Mesenchymal stem cell (in vitro differentiated cells and primary cell): Measurements from ENCODE around the gene TEP1.
A peak's percentile ranks its signal among the peaks of the same experiment; 100 is the strongest.

Experiments used
- DNase-seq: peaks from one replicate; pipeline ENCODE4 v3.0.0-alpha.2; 2013
- H2AFZ ChIP-seq: one replicate; pipeline ENCODE4 v1.6.1; 2013; ENCODE audit warnings: low read depth, mild to moderate bottlenecking, control low read depth, inconsistent platforms, low read length, moderate library complexity
- H2AK5ac ChIP-seq: 2 replicates; pipeline ENCODE4 v1.6.1; 2013; ENCODE audit warnings: low read length, moderate library complexity, mild to moderate bottlenecking, inconsistent platforms; ENCODE audit not compliant: severe bottlenecking
- H2BK120ac ChIP-seq: one replicate; pipeline ENCODE4 v1.6.1; 2013; ENCODE audit warnings: low read depth, mild to moderate bottlenecking, inconsistent platforms, low read length, moderate library complexity
- H2BK12ac ChIP-seq, 2 experiments: one replicate each; pipeline ENCODE4 v1.6.1; 2013; ENCODE audit warnings: inconsistent platforms in 2 of 2, low read length in 2 of 2, mild to moderate bottlenecking in 2 of 2, moderate library complexity in 2 of 2, control low read depth in 1 of 2
- H2BK15ac ChIP-seq: one replicate; pipeline ENCODE4 v1.6.1; 2013; ENCODE audit warnings: mild to moderate bottlenecking, low read depth, inconsistent platforms; ENCODE audit not compliant: poor library complexity, severe bottlenecking
- H2BK5ac ChIP-seq: 2 replicates; pipeline ENCODE4 v1.6.1; 2013; ENCODE audit warnings: low read depth, mild to moderate bottlenecking, low read length, control low read depth, inconsistent platforms; ENCODE audit not compliant: poor library complexity, severe bottlenecking
- H3K14ac ChIP-seq, 2 experiments: one replicate each; pipeline ENCODE4 v1.6.1; 2013; ENCODE audit warnings: inconsistent platforms in 2 of 2, low read length in 2 of 2, control low read depth in 1 of 2, mild to moderate bottlenecking in 1 of 2, moderate library complexity in 1 of 2
- H3K18ac ChIP-seq, 2 experiments: one replicate each; pipeline ENCODE4 v1.6.1; 2013; ENCODE audit warnings: inconsistent platforms in 2 of 2, low read length in 2 of 2, control low read depth in 1 of 2, low read depth in 1 of 2, mild to moderate bottlenecking in 1 of 2
- H3K23ac ChIP-seq, 2 experiments: one replicate each; pipeline ENCODE4 v1.6.1; 2013; ENCODE audit warnings: inconsistent platforms in 2 of 2, low read length in 2 of 2, mild to moderate bottlenecking in 2 of 2, moderate library complexity in 2 of 2, control low read depth in 1 of 2
- H3K27ac ChIP-seq: 2 replicates; pipeline ENCODE4 v1.5.1; 2013; ENCODE audit warnings: mild to moderate bottlenecking, moderate library complexity, low read length, control low read depth, inconsistent platforms; ENCODE audit not compliant: poor library complexity, severe bottlenecking
- H3K27me3 ChIP-seq, 2 experiments: 2 replicates each; pipeline versions ENCODE4 v1.6.1 to v1.7.0; 2013; ENCODE audit warnings: low read length in 2 of 2, mild to moderate bottlenecking in 2 of 2, moderate library complexity in 2 of 2, control low read depth in 1 of 2, inconsistent platforms in 1 of 2; ENCODE audit not compliant: control insufficient read depth in 1 of 2, insufficient read depth in 1 of 2
- H3K36me3 ChIP-seq, 2 experiments: 2 replicates each; pipeline versions ENCODE4 v1.6.1 to v1.7.0; 2013; ENCODE audit warnings: low read length in 2 of 2, control low read depth in 1 of 2, inconsistent platforms in 1 of 2, low read depth in 1 of 2, mild to moderate bottlenecking in 1 of 2; ENCODE audit not compliant: insufficient read depth in 2 of 2, control insufficient read depth in 1 of 2
- H3K4ac ChIP-seq, 2 experiments: one replicate each; pipeline ENCODE4 v1.6.1; 2013; ENCODE audit warnings: inconsistent platforms in 2 of 2, low read length in 2 of 2, mild to moderate bottlenecking in 2 of 2, moderate library complexity in 2 of 2, control low read depth in 1 of 2, low read depth in 1 of 2
- H3K4me1 ChIP-seq: 2 replicates; pipeline ENCODE4 v1.6.1; 2013; ENCODE audit warnings: low read depth, low read length, control low read depth; ENCODE audit not compliant: control insufficient read depth, insufficient read depth
- H3K4me2 ChIP-seq: 2 replicates; pipeline ENCODE4 v1.6.1; 2013; ENCODE audit warnings: low read length, mild to moderate bottlenecking, inconsistent platforms; ENCODE audit not compliant: poor library complexity, severe bottlenecking
- H3K4me3 ChIP-seq, 2 experiments: 2 replicates each; pipeline versions ENCODE4 v1.5.1 to v1.7.0; 2013; ENCODE audit warnings: low read length in 2 of 2, mild to moderate bottlenecking in 2 of 2, control low read depth in 1 of 2, low read depth in 1 of 2; ENCODE audit not compliant: insufficient read depth in 1 of 2
- H3K79me1 ChIP-seq: replicated peaks from 2 replicates; pipeline ENCODE4 v1.6.1; 2013; ENCODE audit warnings: mild to moderate bottlenecking, control low read depth, low read length, inconsistent platforms; ENCODE audit not compliant: poor library complexity, severe bottlenecking
- H3K9ac ChIP-seq: 2 replicates; pipeline ENCODE4 v1.7.0; 2013; ENCODE audit warnings: mild to moderate bottlenecking, low read length, moderate library complexity
- H3K9me3 ChIP-seq: 2 replicates; pipeline ENCODE4 v1.7.0; 2013; ENCODE audit warnings: mild to moderate bottlenecking, low read length; ENCODE audit not compliant: control insufficient read depth
- H4K8ac ChIP-seq: one replicate; pipeline ENCODE4 v1.6.1; 2013; ENCODE audit warnings: inconsistent platforms, mild to moderate bottlenecking, low read length, moderate library complexity
- H4K91ac ChIP-seq: one replicate; pipeline ENCODE4 v1.6.1; 2013; ENCODE audit warnings: mild to moderate bottlenecking, low read length, inconsistent platforms
- WGBS: methylation state at CpG from one replicate; pipeline ENCODE4 v1.1.7; 2013; ENCODE audit warnings: mixed read lengths; 5-methylcytosine and 5-hydroxymethylcytosine counted together

The TEP1 gene

DNA sequence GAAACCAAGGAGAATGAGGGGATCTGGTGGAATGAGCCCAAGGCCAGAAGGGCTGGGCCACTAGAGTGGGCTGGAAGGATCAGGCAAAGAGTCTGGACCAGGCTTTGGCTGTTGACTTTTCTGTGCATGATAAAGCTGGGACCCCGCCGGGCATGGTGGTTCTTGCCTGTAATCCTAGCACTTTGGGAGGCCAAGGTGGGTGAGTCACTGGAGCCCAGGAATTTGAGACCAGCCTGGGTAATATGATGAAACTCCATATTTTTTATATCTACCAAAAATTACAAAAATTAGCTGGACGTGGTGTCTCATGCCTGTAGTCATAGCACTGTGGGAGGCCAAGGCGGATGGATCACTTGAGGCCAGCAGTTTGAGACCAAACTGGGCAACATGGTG, 23.1 kb upstream of the TEP1 start:
- Histone ChIP-seq H3K27ac (no peak overlapping the region), H3K36me3 (no peaks in the 10 kb centered on the region), H3K9me3 (no peaks in the 10 kb centered on the region), H2AFZ (no peak overlapping the region), H2BK120ac (no peak overlapping the region), H2BK15ac (no peak overlapping the region), H3K4me3 (no peak overlapping the region), H4K91ac (no peak overlapping the region), H2BK12ac (no peak overlapping the region), H3K4ac (no peak overlapping the region), H3K23ac (no peak overlapping the region), H3K14ac (no peak overlapping the region), H3K79me1 (no peaks in the 10 kb centered on the region), H2AK5ac (no peak overlapping the region), H2BK5ac (no peak overlapping the region), H3K9ac (no peak overlapping the region), H3K27me3 (peaks cover 0 to 17% of the 10 kb centered on the region in 2 experiments), H3K4me1 (peaks cover 6% of the 10 kb centered on the region), H4K8ac (no peak overlapping the region), H3K18ac (no peak overlapping the region), H3K4me2 (no peak overlapping the region)
- DNase-seq = no peak
- WGBS = 96% methylated on average over 2 of the region's 4 CpGs

- H3K4ac ChIP-seq = no peak within 1 kb of the TSS
- no peak within 1 kb of the TSS for H3K4me2 ChIP-seq
- H3K18ac ChIP-seq = no peak within 1 kb of the TSS
- H3K9ac ChIP-seq = peak within 1 kb of the TSS; percentile 66
- no peak within 1 kb of the TSS for H2AK5ac ChIP-seq
- 80% methylated on average over 17 of the region's 17 CpGs for WGBS
- no peak within 1 kb of the TSS for H2BK15ac ChIP-seq
- no peak within 1 kb of the TSS for H2BK12ac ChIP-seq
- no peak within 1 kb of the TSS for H2BK120ac ChIP-seq
- H4K91ac ChIP-seq = no peak within 1 kb of the TSS
- peaks cover 0 to 17% of the 10 kb centered on the region in 2 experiments for H3K27me3 ChIP-seq
- no peak within 1 kb of the TSS for H2BK5ac ChIP-seq
- peaks cover 6% of the 10 kb centered on the region for H3K4me1 ChIP-seq
- peak within 1 kb of the TSS in 1 of 2 experiments; percentile 67 for H3K4me3 ChIP-seq
- H3K14ac ChIP-seq = no peak within 1 kb of the TSS
- H3K79me1 ChIP-seq = no peaks in the 10 kb centered on the region
- no peak within 1 kb of the TSS for H3K23ac ChIP-seq
- H4K8ac ChIP-seq = no peak within 1 kb of the TSS
- no peak within 1 kb of the TSS for H3K27ac ChIP-seq
- peak within 1 kb of the TSS; percentile 65 for H2AFZ ChIP-seq
- DNase-seq = no peak
- no peaks in the 10 kb centered on the region for H3K9me3 ChIP-seq
- H3K36me3 ChIP-seq = no peaks in the 10 kb centered on the region
These were observed 22.5 kb upstream of the TEP1 start, which contains the start of gene KLHL33 for GRCh38 chr14:20435582-20436362. Gene KLHL33 (minus strand): TSS chr14:20436166. CDS start chr14:20435811, 355 bp downstream.

DNA sequence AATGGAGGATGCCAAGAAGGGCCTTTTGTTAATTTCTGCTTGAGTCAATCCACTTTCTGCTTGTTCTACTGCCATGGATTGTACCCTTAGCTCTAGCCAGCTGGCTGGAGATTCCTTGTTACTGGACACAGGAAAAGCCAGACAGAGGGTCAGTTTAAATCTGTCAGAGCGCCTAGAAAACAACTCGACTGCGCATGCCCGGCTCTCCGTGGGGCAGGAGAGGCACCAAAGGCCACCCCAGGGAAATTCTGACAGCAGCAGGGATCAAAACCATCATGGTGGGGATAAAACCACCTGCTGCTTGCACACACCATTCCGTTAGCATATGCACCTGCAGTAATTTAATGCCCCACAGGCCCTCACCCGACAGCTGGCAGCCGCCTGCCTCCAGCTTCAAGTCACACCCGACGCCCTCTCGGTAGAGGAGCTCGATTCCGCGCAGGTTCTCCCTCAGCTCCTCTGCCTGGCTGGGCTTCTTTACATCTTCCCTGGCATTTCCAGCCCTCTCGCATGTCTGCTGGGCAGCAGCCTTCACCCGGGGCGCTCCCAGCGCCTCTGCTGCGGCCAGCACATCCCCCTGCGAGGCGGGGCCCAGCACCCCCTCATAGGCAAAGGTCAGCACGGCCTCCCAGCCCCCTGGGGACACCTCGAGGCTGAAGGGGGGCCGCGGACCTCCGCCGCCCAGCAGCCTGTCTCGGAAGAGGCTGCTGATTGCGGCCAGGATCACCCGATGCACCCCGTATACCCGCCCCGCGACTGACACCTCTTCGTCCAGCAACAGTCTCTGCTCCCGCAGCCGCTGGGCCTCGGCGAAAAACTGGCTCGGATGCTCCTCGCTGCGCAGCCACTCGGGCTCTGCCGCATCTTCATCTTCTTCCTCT, 21.6 kb upstream of the TEP1 start:
- Histone ChIP-seq H3K18ac (no peak overlapping the region), H3K27me3 (peaks cover 0 to 17% of the 10 kb centered on the region in 2 experiments), H3K36me3 (no peaks in the 10 kb centered on the region), H3K23ac (no peak overlapping the region), H3K14ac (no peak overlapping the region), H3K79me1 (no peaks in the 10 kb centered on the region), H3K27ac (no peak overlapping the region), H3K9ac (peak overlapping the region; percentile 66), H3K4me2 (no peak overlapping the region), H2AFZ (peak overlapping the region; percentile 65), H2BK120ac (no peak overlapping the region), H3K4me1 (peaks cover 6% of the 10 kb centered on the region), H2BK15ac (no peak overlapping the region), H2BK12ac (no peak overlapping the region), H2BK5ac (no peak overlapping the region), H3K4me3 (peak overlapping the region in 1 of 2 experiments; percentile 67), H2AK5ac (no peak overlapping the region), H3K9me3 (no peaks in the 10 kb centered on the region), H4K91ac (no peak overlapping the region), H4K8ac (no peak overlapping the region), H3K4ac (no peak overlapping the region)
- 46% methylated on average over 44 of the region's 44 CpGs for WGBS
- no peak for DNase-seq
